ENCODE measurements around the gene RBP7. TPM values are rescaled to one million over a fixed set of nuclear protein-coding genes. Genes with fewer than 3 reads are reported as not detected.

The RBP7 gene
- total RNA-seq, 1 donor from 2014 or later, result 1.0 TPM

DNA sequence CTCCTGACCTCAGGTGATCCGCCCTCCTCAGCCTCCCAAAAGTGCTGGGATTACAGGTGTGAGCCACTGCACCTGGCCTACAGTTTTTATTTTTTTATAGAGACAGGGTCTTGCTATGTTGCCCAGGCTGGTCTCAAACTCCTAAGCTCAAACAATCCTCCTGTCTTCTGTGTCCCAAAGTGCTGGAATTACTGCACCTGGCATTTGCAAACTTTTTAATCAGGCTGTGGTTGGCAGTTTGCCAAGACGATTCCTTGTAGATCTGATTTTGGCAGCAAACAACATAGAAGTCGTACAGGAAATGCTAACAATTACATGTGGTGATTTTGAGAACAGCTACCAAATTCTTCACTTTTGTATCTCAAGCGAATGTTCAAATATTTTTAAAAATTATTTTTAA lies 10.1 kb downstream of the RBP7 start:
- H3K27me3 Mint-ChIP-seq (ENCODE audit: low read depth, unreplicated experiment), result peaks cover 5% of the 10 kb centered on the region
- FAIRE-seq, result no peak

DNA sequence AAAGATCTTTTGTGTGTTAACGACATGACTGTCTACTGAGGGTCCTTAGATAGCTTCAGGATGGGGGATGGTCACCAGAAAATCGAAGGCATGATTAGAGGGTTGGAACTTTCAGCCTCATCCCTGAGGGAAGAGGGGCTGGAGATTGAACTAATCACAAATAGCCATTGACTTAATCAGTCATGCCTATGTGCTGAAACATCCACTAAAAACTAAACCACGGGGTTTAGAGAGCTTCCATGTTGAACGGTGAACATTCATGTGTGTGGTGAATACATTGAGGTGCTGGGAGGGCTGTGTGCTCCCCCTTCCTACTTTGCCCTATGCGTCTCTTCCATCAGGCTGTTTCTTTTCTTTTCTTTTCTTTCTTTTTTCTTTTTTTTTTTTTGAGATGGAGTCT lies 17.0 kb downstream of the RBP7 start:
- TF ChIP-seq, protein P1, sequence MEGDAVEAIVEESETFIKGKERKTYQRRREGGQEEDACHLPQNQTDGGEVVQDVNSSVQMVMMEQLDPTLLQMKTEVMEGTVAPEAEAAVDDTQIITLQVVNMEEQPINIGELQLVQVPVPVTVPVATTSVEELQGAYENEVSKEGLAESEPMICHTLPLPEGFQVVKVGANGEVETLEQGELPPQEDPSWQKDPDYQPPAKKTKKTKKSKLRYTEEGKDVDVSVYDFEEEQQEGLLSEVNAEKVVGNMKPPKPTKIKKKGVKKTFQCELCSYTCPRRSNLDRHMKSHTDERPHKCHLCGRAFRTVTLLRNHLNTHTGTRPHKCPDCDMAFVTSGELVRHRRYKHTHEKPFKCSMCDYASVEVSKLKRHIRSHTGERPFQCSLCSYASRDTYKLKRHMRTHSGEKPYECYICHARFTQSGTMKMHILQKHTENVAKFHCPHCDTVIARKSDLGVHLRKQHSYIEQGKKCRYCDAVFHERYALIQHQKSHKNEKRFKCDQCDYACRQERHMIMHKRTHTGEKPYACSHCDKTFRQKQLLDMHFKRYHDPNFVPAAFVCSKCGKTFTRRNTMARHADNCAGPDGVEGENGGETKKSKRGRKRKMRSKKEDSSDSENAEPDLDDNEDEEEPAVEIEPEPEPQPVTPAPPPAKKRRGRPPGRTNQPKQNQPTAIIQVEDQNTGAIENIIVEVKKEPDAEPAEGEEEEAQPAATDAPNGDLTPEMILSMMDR (IDR thresholded peaks at IDR 0.05; ENCODE audit: insufficient read depth, low read depth, low read length), result no peak
- TF ChIP-seq EZH2 (IDR thresholded peaks at IDR 0.05; ENCODE audit: insufficient read depth, low read length), result no peak
- FAIRE-seq, result no peak
- Histone ChIP-seq H3K36me3 (ENCODE audit: insufficient read depth, low read length) (no peaks in the 10 kb centered on the region), H3K4me3 (ENCODE audit: insufficient read depth, low read depth, low read length) (no peak overlapping the region), H3K9me3 (ENCODE audit: insufficient read depth, low read depth, low read length) (no peaks in the 10 kb centered on the region), H3K4me1 (ENCODE audit: insufficient read depth, low read length) (no peaks in the 10 kb centered on the region), H3K27me3 (ENCODE audit: insufficient read depth, low read length) (no peaks in the 10 kb centered on the region), H3K9ac (ENCODE audit: low read length) (no peak overlapping the region), H4K20me1 (ENCODE audit: insufficient read depth, low read length) (no peaks in the 10 kb centered on the region), H3K4me2 (ENCODE audit: low read length) (no peak overlapping the region), H3K27ac (ENCODE audit: low read depth, low read length) (no peak overlapping the region), H2AFZ (ENCODE audit: low read depth, low read length) (no peak overlapping the region), H3K79me2 (ENCODE audit: insufficient read depth, low read length) (no peaks in the 10 kb centered on the region)
- Mint-ChIP-seq H3K9me3 (ENCODE audit: unreplicated experiment) (no peaks in the 10 kb centered on the region), H3K4me3 (ENCODE audit: unreplicated experiment) (no peak overlapping the region), H3K4me1 (ENCODE audit: low read depth, unreplicated experiment) (peaks cover 4% of the 10 kb centered on the region), H3K27ac (ENCODE audit: unreplicated experiment) (no peak overlapping the region), H3K36me3 (ENCODE audit: low read depth, unreplicated experiment) (no peaks in the 10 kb centered on the region), H3K27me3 (ENCODE audit: low read depth, unreplicated experiment) (no peaks in the 10 kb centered on the region)
- no peak for DNase-seq (ENCODE audit: low read depth)

More for the DNA sequence above, 10.1 kb downstream of the RBP7 start:
- H3K9me3 ChIP-seq (ENCODE audit: insufficient read depth, low read depth, low read length), result no peaks in the 10 kb centered on the region
- no peaks in the 10 kb centered on the region for H3K9me3 Mint-ChIP-seq (ENCODE audit: unreplicated experiment)
- no peak overlapping the region for H3K4me3 ChIP-seq (ENCODE audit: insufficient read depth, low read depth, low read length)
- no peaks in the 10 kb centered on the region for H3K36me3 Mint-ChIP-seq (ENCODE audit: low read depth, unreplicated experiment)
- no peak overlapping the region for H3K4me2 ChIP-seq (ENCODE audit: low read length)
- H3K79me2 ChIP-seq (ENCODE audit: insufficient read depth, low read length), result no peaks in the 10 kb centered on the region
- H3K4me1 Mint-ChIP-seq (ENCODE audit: low read depth, unreplicated experiment), result no peaks in the 10 kb centered on the region
- no peak for TF ChIP-seq EZH2 (IDR thresholded peaks at IDR 0.05; ENCODE audit: insufficient read depth, low read length)
- TF ChIP-seq, protein P1 (IDR thresholded peaks at IDR 0.05; ENCODE audit: insufficient read depth, low read depth, low read length), result no peak
- no peak overlapping the region for H3K27ac Mint-ChIP-seq (ENCODE audit: unreplicated experiment)
- no peaks in the 10 kb centered on the region for H3K27me3 ChIP-seq (ENCODE audit: insufficient read depth, low read length)
- no peak overlapping the region for H3K4me3 Mint-ChIP-seq (ENCODE audit: unreplicated experiment)
- H4K20me1 ChIP-seq (ENCODE audit: insufficient read depth, low read length), result no peaks in the 10 kb centered on the region
- no peaks in the 10 kb centered on the region for H3K4me1 ChIP-seq (ENCODE audit: insufficient read depth, low read length)
- no peak overlapping the region for H3K9ac ChIP-seq (ENCODE audit: low read length)
- DNase-seq (ENCODE audit: low read depth), result no peak
- H3K27ac ChIP-seq (ENCODE audit: low read depth, low read length), result no peak overlapping the region
- no peak overlapping the region for H2AFZ ChIP-seq (ENCODE audit: low read depth, low read length)
- H3K36me3 ChIP-seq (ENCODE audit: insufficient read depth, low read length), result no peaks in the 10 kb centered on the region

DNA sequence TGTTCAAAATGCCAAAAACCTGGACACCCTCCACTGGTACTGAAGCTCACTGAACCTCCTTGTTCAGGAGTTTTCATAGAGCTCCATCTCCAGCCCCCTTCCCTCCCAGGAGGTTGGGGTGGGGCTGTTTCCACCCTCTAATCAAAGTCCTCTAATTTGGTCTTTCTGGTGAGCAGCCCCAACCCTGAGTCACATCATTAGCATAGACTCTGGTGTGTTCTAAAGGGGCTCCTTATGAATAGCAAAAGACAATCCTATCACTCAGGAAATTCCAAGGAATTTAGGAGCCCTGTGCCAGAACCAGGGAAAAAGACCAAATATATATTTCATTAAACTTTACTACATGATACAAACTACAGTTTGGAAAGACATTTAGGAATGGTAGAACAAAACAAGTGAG lies 22.5 kb downstream of the RBP7 start:
- Mint-ChIP-seq H3K27ac (ENCODE audit: unreplicated experiment) (no peak overlapping the region), H3K9me3 (ENCODE audit: unreplicated experiment) (no peaks in the 10 kb centered on the region), H3K27me3 (ENCODE audit: low read depth, unreplicated experiment) (no peaks in the 10 kb centered on the region), H3K4me3 (ENCODE audit: unreplicated experiment) (no peak overlapping the region), H3K36me3 (ENCODE audit: low read depth, unreplicated experiment) (no peaks in the 10 kb centered on the region), H3K4me1 (ENCODE audit: low read depth, unreplicated experiment) (no peaks in the 10 kb centered on the region)
- H3K27ac ChIP-seq (ENCODE audit: low read depth, low read length), result no peak overlapping the region
- peak; percentile 9 for FAIRE-seq
- H3K27me3 ChIP-seq (ENCODE audit: insufficient read depth, low read length), result no peaks in the 10 kb centered on the region
- no peak overlapping the region for H3K9ac ChIP-seq (ENCODE audit: low read length)
- H3K36me3 ChIP-seq (ENCODE audit: insufficient read depth, low read length), result no peaks in the 10 kb centered on the region
- no peak overlapping the region for H2AFZ ChIP-seq (ENCODE audit: low read depth, low read length)
- no peaks in the 10 kb centered on the region for H3K9me3 ChIP-seq (ENCODE audit: insufficient read depth, low read depth, low read length)
- H3K4me1 ChIP-seq (ENCODE audit: insufficient read depth, low read length), result no peaks in the 10 kb centered on the region
- no peaks in the 10 kb centered on the region for H3K79me2 ChIP-seq (ENCODE audit: insufficient read depth, low read length)
- no peak overlapping the region for H3K4me3 ChIP-seq (ENCODE audit: insufficient read depth, low read depth, low read length)
- H3K4me2 ChIP-seq (ENCODE audit: low read length), result no peak overlapping the region
- no peaks in the 10 kb centered on the region for H4K20me1 ChIP-seq (ENCODE audit: insufficient read depth, low read length)
- no peak for TF ChIP-seq EZH2 (IDR thresholded peaks at IDR 0.05; ENCODE audit: insufficient read depth, low read length)
- TF ChIP-seq, protein P1 (IDR thresholded peaks at IDR 0.05; ENCODE audit: insufficient read depth, low read depth, low read length), result no peak
- DNase-seq (ENCODE audit: low read depth), result no peak

Data from astrocyte (in vitro differentiated cells and primary cell).